ENCODE data around the gene TLE5.

The TLE5 gene

GRCh38 chr19:3106509-3107141 is 44.3 kb upstream of the TLE5 start:
- no peak for DNase-seq (ENCODE audit: low read depth)
- H3K4me3 ChIP-seq (replicated peaks; ENCODE audit: low read depth, low read length): no peak overlapping the region
- TF ChIP-seq CTCF (IDR thresholded peaks at IDR 0.05; ENCODE audit: low read length, missing control alignments): no peak

GRCh38 chr19:3105641-3106508 is 43.6 kb upstream of the TLE5 start:
- H3K4me3 ChIP-seq (replicated peaks; ENCODE audit: low read depth, low read length): no peak overlapping the region
- DNase-seq (ENCODE audit: low read depth): no peak
- no peak for TF ChIP-seq CTCF (IDR thresholded peaks at IDR 0.05; ENCODE audit: low read length, missing control alignments)

- no peak overlapping the region for H3K4me3 ChIP-seq (replicated peaks; ENCODE audit: low read depth, low read length)
- TF ChIP-seq CTCF (IDR thresholded peaks at IDR 0.05; ENCODE audit: low read length, missing control alignments): no peak
- no peak for DNase-seq (ENCODE audit: low read depth)
Measured at GRCh38 chr19:3104708-3104983, 42.4 kb upstream of the TLE5 start.

GRCh38 chr19:3102239-3103140 is 40.2 kb upstream of the TLE5 start:
- TF ChIP-seq CTCF (IDR thresholded peaks at IDR 0.05; ENCODE audit: low read length, missing control alignments): no peak
- no peak for DNase-seq (ENCODE audit: low read depth)
- no peak overlapping the region for H3K4me3 ChIP-seq (replicated peaks; ENCODE audit: low read depth, low read length)

GRCh38 chr19:3100747-3101730 is 38.7 kb upstream of the TLE5 start:
- DNase-seq (ENCODE audit: low read depth): no peak
- no peak for TF ChIP-seq CTCF (IDR thresholded peaks at IDR 0.05; ENCODE audit: low read length, missing control alignments)
- no peak overlapping the region for H3K4me3 ChIP-seq (replicated peaks; ENCODE audit: low read depth, low read length)

GRCh38 chr19:3100331-3100730 is 38.0 kb upstream of the TLE5 start:
- TF ChIP-seq CTCF (IDR thresholded peaks at IDR 0.05; ENCODE audit: low read length, missing control alignments): no peak
- no peak overlapping the region for H3K4me3 ChIP-seq (replicated peaks; ENCODE audit: low read depth, low read length)
- no peak for DNase-seq (ENCODE audit: low read depth)
